Right ventricle myocardium superior (tissue), 1 donor: Measurements from ENCODE around the gene POMT2. TPM values are rescaled to one million over a fixed set of nuclear protein-coding genes. Genes with fewer than 3 reads are reported as not detected.

Experiments
- ATAC-seq: fragments of 200-7000 bp; cut with Tn5 transposase; one replicate; pipeline ENCODE4 v1.9.1; 2020; ENCODE audit warnings: mild to moderate bottlenecking; ENCODE audit not compliant: poor library complexity
- DNase-seq: peaks from one replicate; pipeline ENCODE4 v3.0.0-alpha.2; 2020
- intact Hi-C: fragments of 100-400 bp; cut with DNase I; formaldehyde crosslinking; loops from one replicate; pipeline ENCODE4 v1.11.2; 2022
- total RNA-seq: library from RNA; stranded (reverse); fragmentation: NEBNext Ultra II Directional; extraction: Animal tissue kit (Norgen Biotek cat#: 25700); gene quantifications from one replicate; pipeline ENCODE4 v1.2.1, GENCODE V29; 2021
- donor health status: DM: no; HTN: yes; CAD: no; lungs with severe emphysema.

POMT2 gene
- total RNA-seq, 1 donor from 2014 or later: 19.7 TPM

DNA sequence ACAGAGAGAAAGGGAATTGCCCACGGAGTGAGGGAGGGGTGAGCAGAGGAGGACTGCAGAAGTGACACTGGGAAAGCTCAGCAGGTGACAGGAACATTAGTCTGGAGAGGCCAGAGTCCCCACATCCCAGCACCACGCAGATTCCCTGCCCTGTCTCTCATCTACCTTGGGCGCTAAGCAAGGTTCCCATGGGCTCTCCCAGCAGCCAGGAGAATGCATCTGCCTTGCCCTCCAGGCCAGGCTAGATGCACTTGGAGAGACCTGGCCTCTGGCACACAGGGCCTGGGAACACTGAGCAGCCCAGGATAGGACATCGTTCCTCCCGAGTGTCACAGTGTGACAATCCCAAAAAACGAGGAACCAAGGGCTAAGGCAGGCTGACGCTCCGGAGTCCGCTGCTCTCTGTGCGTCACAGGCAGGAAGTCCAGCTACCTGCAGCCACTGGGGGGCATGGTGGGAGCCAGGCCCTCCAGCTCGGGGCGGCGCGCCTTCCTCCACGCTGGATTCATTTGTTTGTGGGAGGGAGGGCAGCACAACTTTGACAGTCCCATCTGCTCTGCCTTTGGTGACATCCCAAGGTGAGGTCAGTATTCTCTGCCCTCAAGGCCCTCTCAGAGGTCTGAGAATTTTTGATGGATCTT is 44.3 kb downstream of the POMT2 start:
- intact Hi-C loops: no loop called here
- DNase-seq: no peak
- ATAC-seq: no peak

- ATAC-seq (no peak), DNase-seq (no peak)
- intact Hi-C loops: no loop called here
Measured at GRCh38 chr14:77275601-77276017, 45.1 kb downstream of the POMT2 start.

DNA sequence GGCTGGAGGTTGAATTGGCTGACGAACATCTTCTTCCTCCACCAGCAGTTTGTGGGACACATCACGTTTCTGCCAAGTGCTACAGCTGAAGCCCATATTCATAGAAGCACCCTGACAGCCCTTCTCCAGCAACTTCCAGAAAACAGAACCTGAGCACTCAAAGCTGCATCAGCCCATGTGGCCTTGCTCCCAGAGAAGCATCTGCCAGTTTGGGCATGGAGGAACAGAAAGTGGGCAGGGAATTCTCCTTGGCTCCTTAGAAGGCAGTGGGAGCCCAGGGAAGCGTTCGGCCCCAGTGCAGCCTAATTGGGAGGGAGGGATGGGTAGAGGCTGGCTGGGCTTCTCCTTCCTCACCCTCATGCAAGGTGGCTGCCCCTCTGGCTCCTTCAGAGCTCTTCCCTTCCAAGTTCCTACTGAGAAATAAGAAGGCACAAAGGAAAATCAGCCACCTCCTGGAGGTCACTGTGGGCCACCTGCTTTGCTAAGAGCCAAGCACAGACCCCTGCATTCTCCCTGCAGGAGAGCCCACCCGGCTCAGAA is 45.6 kb downstream of the POMT2 start:
- intact Hi-C loops: no loop called here
- no peak for ATAC-seq
- no peak for DNase-seq

DNA sequence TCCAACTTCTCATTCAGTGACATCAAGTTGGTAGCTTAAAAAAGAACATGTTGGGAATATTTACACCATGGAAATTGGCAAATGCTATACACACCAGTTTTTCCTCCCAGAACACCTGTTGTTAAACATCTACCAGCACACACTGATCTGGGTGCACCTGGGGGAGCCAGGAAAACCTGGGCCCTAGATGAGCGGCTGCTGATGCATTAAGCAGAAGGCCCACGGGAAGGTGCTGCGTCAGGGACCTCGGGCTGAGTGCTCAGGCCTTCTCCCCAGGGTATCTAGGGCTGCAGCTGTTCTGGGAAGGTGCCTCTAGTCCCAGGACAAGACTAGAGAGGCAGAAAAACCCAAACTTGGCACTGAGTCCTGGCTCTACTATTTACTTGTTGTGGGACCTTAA is 46.9 kb downstream of the POMT2 start:
- intact Hi-C loops: no loop called here

GRCh38 chr14:77272261-77272660 is 48.4 kb downstream of the POMT2 start:
- intact Hi-C loops: no loop called here
- no peak for DNase-seq
- ATAC-seq: no peak

More for the DNA sequence above, 46.9 kb downstream of the POMT2 start:
- DNase-seq (no peak), ATAC-seq (no peak)

DNA sequence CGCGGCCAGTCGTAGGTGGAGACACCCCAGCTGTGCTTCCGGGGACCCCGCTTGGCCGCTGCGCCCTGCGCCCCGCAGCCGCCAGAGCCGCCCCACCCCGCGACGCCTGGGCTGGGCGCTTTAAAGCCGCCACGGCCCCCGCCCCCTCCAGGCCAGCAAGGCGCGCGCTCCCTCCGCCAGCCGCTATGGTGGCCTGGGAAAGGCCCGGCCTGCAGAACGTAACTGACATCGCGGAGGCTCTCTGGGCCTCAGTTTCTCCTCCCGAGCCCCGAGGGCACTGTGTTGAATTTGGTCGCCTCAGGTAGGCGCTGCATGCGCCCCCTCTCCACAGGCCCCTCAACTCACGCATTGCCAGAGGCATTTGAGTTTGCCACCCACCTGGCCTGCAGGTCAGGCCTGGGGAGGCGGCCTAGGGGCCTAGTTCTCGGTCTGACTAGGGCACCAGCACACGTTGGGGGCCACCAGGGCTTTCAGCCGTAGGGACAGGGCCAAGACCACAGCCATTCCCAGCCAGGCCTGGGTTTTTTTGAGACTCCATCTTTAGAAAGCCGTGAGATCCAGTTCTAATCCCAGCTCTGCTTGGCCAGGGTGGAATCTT is 49.5 kb downstream of the POMT2 start, which contains the start of gene NGB:
NGB (minus strand) TSS at position 94 of the 598 bp plus-strand sequence. CDS start 269 bp downstream, outside the sequence.
- DNase-seq (no peak), ATAC-seq (no peak)
- intact Hi-C loops: no loop called here

GRCh38 chr14:77270361-77271112 is 50.1 kb downstream of the POMT2 start:
- no peak for ATAC-seq
- intact Hi-C loops: no loop called here
- no peak for DNase-seq

DNA sequence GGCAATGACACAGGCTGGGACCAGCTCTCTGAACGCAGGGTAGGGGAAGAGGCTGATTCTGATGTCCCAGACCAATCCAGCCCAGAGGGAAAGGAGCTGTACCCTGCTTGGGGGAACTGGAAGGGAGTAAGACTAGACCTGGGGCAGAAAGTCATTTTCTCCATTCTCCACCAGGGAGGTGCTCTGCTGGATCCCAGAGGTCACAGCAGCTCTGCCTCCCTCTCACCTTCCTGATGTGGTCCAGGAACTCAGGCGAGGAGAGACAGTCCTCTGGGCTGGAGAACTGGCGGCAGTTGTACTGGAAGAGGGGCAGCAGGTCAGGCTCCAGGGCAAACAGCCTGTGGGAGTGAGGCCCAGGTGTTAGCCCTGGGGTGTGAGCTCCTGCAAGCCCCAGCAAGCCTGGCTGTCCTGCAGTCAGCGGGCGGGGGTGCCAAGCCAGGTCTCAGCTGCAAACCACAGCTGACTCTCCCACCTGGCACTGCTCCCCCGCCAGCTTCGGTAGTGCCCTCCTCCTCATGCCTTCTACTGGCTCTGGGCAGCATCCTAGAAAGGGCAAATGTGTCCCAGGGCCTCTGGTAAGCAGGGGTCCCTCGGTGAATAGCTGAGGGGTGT is 51.6 kb downstream of the POMT2 start:
- no peak for DNase-seq
- ATAC-seq: no peak
- intact Hi-C loops: no loop called here

DNA sequence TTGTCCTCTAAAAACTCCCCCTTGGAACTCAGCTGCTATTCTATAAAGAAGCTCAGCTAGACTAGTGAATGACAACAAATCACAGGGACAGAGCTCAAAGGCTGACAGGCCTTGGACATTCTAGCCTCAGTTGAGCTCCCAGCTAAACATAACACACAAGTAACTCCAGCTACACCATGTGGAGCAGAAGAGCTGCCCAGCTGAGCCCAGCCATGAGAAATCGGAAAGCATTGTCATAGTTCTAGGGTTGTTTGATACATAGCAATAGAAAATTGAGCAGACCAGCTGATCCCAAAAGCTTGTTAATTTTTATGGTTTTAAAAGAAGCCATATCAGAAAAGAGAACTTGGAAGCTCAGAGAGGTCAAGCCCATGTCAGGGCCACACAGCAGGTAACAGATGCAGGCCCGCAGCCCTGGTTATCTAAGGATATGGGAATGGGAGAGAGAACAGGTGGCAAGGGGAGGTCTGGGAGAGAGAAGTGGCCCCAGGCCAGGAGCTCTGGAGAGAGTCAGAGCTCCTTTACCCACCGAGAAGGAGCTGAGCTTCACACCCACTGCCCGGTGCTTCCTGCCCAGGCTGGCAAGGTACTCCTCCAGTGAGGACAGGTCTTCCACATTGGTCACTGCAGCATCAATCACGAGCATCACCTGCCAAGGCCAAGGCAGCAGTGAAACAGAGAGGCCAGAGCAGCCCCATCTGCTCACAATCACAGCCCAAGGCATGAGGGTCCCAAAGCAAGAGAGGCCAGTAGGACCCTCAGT is 52.6 kb downstream of the POMT2 start:
- no peak for DNase-seq
- intact Hi-C loops: no loop called here
- no peak for ATAC-seq

GRCh38 chr14:77266336-77266735 is 54.3 kb downstream of the POMT2 start:
- ATAC-seq: no peak
- DNase-seq: no peak
- intact Hi-C loops: no loop called here

- intact Hi-C loops: no loop called here
- DNase-seq (no peak), ATAC-seq (no peak)
Measured at GRCh38 chr14:77265561-77266335, 54.9 kb downstream of the POMT2 start.

- ATAC-seq (no peak), DNase-seq (no peak)
- intact Hi-C loops: no loop called here
Measured at GRCh38 chr14:77265187-77265515, 55.5 kb downstream of the POMT2 start.

- ATAC-seq (no peak), DNase-seq (no peak)
- intact Hi-C loops: no loop called here
Measured at GRCh38 chr14:77264466-77265186, 56.1 kb downstream of the POMT2 start.

DNA sequence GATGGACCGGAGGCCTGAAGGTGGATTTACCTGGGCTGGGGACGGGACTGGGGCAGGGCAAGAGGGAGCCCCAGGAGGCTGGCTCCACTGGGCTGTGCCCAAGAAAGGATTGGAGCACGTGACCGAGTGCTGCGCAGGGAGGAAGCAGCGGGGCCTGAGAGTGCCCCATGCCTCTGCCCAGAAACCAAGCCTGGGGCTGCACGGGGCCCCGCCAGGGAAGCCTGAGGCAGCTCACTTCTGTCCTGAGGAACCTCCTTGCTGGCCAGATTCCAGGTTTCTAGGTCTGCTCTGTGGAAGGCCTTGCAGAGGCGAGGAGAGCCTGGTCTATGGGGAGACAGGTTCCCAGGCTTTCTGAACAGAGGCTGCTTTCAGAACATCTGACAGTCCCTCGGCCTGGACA is 60.1 kb downstream of the POMT2 start:
- DNase-seq: no peak
- no peak for ATAC-seq
- intact Hi-C loops: no loop called here

GRCh38 chr14:77260199-77260598 is 60.5 kb downstream of the POMT2 start:
- intact Hi-C loops: no loop called here
- no peak for DNase-seq
- ATAC-seq: no peak

GRCh38 chr14:77259025-77259715 is 61.5 kb downstream of the POMT2 start:
- intact Hi-C loops: no loop called here
- ATAC-seq (no peak), DNase-seq (no peak)

- DNase-seq: no peak
- ATAC-seq: no peak
- intact Hi-C loops: no loop called here
Measured at GRCh38 chr14:77258566-77258965, 62.1 kb downstream of the POMT2 start.
